Tibial nerve (tissue), 4 donors: ENCODE data around the gene NIPAL4. TPM values are rescaled to one million over a fixed set of nuclear protein-coding genes. Genes with fewer than 3 reads are reported as not detected.

Experiments
- DNase-seq, 2 donors: peaks; one replicate each; pipeline ENCODE4 v3.0.0-alpha.2; 2019; ENCODE audit warnings: low spot score in 2 of 2
- H3K27ac ChIP-seq, 4 donors: fragments of 200-600 bp; sonication (generic) in 3 of 4; one replicate each; pipeline ENCODE4 v1.5.1; 2017 to 2019; ENCODE audit warnings: mild to moderate bottlenecking in 1 of 4
- H3K27me3 ChIP-seq, 2 donors: fragments of 200-600 bp; sonication (generic) in 1 of 2; one replicate each; pipeline versions ENCODE4 v1.5.1 to v1.6.0; 2017 to 2019
- H3K36me3 ChIP-seq, 3 donors: fragments of 200-600 bp; sonication (generic); one replicate each; pipeline ENCODE4 v1.5.1; 2018 to 2019
- H3K4me1 ChIP-seq, 4 donors: fragments of 200-600 bp; sonication (generic) in 3 of 4; one replicate each; pipeline ENCODE4 v1.5.1; 2017 to 2019
- H3K4me3 ChIP-seq, 4 donors: fragments of 200-600 bp; sonication (generic) in 3 of 4; one replicate each; pipeline ENCODE4 v1.5.1; 2017 to 2019; ENCODE audit warnings: mild to moderate bottlenecking in 1 of 4, moderate library complexity in 1 of 4
- H3K9me3 ChIP-seq, 4 donors: fragments of 200-600 bp; sonication (generic) in 3 of 4; one replicate each; pipeline ENCODE4 v1.5.1; 2017 to 2019
- CTCF ChIP-seq, 5 experiments: fragments of 200-600 bp in 3 of 5; fragments of 450-650 bp in 2 of 5; sonication (generic) in 3 of 5; IDR thresholded peaks; one replicate each; pipeline ENCODE4 v1.5.1; 2016 to 2019; ENCODE audit warnings: antibody characterized with exemption in 5 of 5, mild to moderate bottlenecking in 3 of 5, moderate library complexity in 2 of 5
- EP300 ChIP-seq, 2 donors: sonication (generic); formaldehyde crosslinking; IDR thresholded peaks; one replicate each; pipeline ENCODE4 v1.6.1; 2017; ENCODE audit warnings: antibody characterized with exemption in 2 of 2, mild to moderate bottlenecking in 1 of 2
- POLR2A ChIP-seq, 2 donors: fragments of 450-650 bp; IDR thresholded peaks; one replicate each; pipeline ENCODE4 v1.6.1; 2017; ENCODE audit warnings: antibody characterized with exemption in 2 of 2, mild to moderate bottlenecking in 2 of 2, moderate library complexity in 2 of 2
- WGBS, 2 donors: methylation state at CpG; one replicate each; pipeline ENCODE4 v1.1.5; 2018; 5-methylcytosine and 5-hydroxymethylcytosine counted together
- total RNA-seq, 4 donors: library from RNA; depleted of rRNA; stranded (reverse); fragments of >200 nt; gene quantifications; one replicate each; pipeline ENCODE4 v1.1.0, GENCODE V29; 2016

Gene NIPAL4
- total RNA-seq, 4 donors from 2014 or later: 0.84 to 5.7 (median 2.4) TPM; not detected in 1

DNA sequence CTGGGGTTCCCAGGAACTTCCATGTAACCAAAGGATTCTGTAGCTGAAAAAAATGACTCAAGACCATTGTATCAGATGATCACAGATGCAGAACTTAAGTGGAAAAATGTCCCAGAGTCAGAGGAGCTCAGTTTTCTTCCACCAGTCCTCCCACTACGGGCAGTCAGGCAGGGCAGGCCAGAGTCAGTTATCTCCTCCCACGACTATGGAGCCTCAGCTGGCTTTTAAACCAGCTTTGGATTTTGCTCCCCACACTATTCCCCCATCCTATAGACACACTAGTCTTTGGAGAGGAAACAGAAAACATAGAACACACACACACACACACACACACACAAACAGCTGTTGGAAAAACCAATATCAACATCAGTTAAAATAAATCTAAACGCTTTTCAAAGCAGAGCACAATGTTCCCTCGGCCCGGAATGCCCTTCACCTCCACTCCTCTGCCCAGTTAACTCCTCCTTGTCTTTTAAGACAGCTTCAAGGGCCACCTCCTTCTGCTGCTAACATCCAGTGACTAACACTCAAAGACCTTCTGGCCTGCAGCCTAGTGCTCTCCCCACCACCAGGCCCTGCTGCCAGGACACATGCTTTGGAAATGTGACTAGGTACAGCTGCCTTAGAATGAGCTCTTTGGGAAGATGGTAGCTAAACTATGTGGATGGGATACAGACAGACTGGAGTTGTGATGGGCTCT lies 56.8 kb downstream of the NIPAL4 start:
- 29 to 44% methylated on average over 5 of the region's 5 CpGs for WGBS, 2 donors
- Histone ChIP-seq H3K27ac (peak overlapping the region in 2 of 4 donors; percentile 25 to 75), H3K27me3 (no peaks in the 10 kb centered on the region), H3K4me3 (no peak overlapping the region), H3K36me3 (peaks cover 0 to 22% (median 0%) of the 10 kb centered on the region in 3 donors), H3K9me3 (no peaks in the 10 kb centered on the region), H3K4me1 (peaks cover 0 to 61% (median 18%) of the 10 kb centered on the region in 4 donors)
- TF ChIP-seq EP300 (IDR thresholded peaks at IDR 0.05) (peak in 1 of 2 donors; percentile 42), CTCF (IDR thresholded peaks at IDR 0.05) (no peak)
- DNase-seq: no peak

GRCh38 chr5:157518963-157519362 lies 59.0 kb downstream of the NIPAL4 start:
- no peak overlapping the region for H3K4me3 ChIP-seq
- peaks cover 0 to 18% (median 0%) of the 10 kb centered on the region in 3 donors for H3K36me3 ChIP-seq
- no peak for TF ChIP-seq CTCF (IDR thresholded peaks at IDR 0.05)
- TF ChIP-seq EP300 (IDR thresholded peaks at IDR 0.05): no peak
- no peak for TF ChIP-seq POLR2A (IDR thresholded peaks at IDR 0.05)
- H3K9me3 ChIP-seq: no peaks in the 10 kb centered on the region
- no peak for DNase-seq
- H3K27ac ChIP-seq: no peak overlapping the region
- WGBS, 2 donors: 94 to 99% methylated on average over 6 of the region's 6 CpGs
- peaks cover 0 to 45% (median 15%) of the 10 kb centered on the region in 4 donors for H3K4me1 ChIP-seq
- H3K27me3 ChIP-seq: no peaks in the 10 kb centered on the region

DNA sequence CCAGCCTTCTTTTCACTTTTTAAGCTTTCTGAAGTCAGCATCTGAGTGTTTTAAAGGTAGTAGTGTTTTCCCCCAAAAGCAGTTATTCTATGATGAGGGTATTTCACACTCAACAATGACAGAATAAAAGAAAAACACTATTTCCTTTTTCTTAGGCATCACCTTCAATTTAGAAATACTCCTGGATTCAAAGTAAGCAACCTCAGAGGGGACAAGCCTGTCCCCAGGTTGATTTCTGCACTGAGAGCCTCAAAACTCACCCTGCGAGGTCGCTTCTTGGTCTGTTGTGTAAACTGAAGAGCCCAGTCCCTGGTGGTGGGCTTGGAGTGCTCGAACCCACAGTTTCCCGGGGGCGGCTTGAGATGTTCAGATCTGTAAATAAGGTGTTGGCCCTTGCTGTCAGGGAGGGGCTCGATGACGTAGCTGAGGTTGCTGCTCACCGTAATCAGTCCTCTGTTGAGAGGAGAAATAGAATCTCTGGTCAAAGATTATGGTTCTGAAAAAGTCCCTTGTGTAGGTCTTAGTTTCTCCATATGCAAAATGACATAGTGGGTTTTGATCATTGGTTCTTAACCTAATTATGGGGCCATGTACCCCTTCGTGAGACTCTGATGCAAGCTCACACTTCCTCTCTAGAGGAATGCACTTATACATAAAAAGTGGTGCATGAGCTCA lies 59.7 kb downstream of the NIPAL4 start:
- TF ChIP-seq EP300 (IDR thresholded peaks at IDR 0.05) (no peak), CTCF (IDR thresholded peaks at IDR 0.05) (no peak), POLR2A (IDR thresholded peaks at IDR 0.05) (no peak)
- DNase-seq: no peak
- H3K4me1 ChIP-seq: peaks cover 0 to 46% (median 17%) of the 10 kb centered on the region in 4 donors
- H3K9me3 ChIP-seq: no peaks in the 10 kb centered on the region
- H3K36me3 ChIP-seq: peaks cover 0 to 18% (median 0%) of the 10 kb centered on the region in 3 donors
- no peaks in the 10 kb centered on the region for H3K27me3 ChIP-seq
- no peak overlapping the region for H3K27ac ChIP-seq
- 93 to 96% methylated on average over 9 of the region's 9 CpGs for WGBS, 2 donors
- no peak overlapping the region for H3K4me3 ChIP-seq

GRCh38 chr5:157520911-157521703 lies 61.1 kb downstream of the NIPAL4 start:
- Histone ChIP-seq H3K9me3 (no peaks in the 10 kb centered on the region), H3K27me3 (no peaks in the 10 kb centered on the region), H3K4me1 (peaks cover 0 to 34% (median 16%) of the 10 kb centered on the region in 4 donors), H3K36me3 (peaks cover 0 to 18% (median 0%) of the 10 kb centered on the region in 3 donors), H3K27ac (peak overlapping the region in 1 of 4 donors; percentile 48), H3K4me3 (no peak overlapping the region)
- peak in 1 of 2 donors; percentile 71 for TF ChIP-seq EP300 (IDR thresholded peaks at IDR 0.05)
- no peak for TF ChIP-seq CTCF (IDR thresholded peaks at IDR 0.05)
- TF ChIP-seq POLR2A (IDR thresholded peaks at IDR 0.05): no peak
- no peak for DNase-seq
- 74 to 88% methylated on average over 8 to 9 of the region's 9 CpGs for WGBS, 2 donors
